ENCODE data around the gene DOCK7.

Gene DOCK7

GRCh38 chr1:62593825-62594394, 94.3 kb downstream of the DOCK7 start:
- Histone ChIP-seq H3K4me3 (no peak overlapping the region), H3K36me3 (no peaks in the 10 kb centered on the region), H3K27me3 (no peaks in the 10 kb centered on the region), H3K9me3 (no peaks in the 10 kb centered on the region), H3K4me1 (peaks cover 0 to 42% (median 8%) of the 10 kb centered on the region in 4 donors), H3K27ac (peak overlapping the region in 1 of 2 donors; percentile 9)
- no peak for TF ChIP-seq CTCF (IDR thresholded peaks at IDR 0.05)
- no peak for DNase-seq
- intact Hi-C loops (cut with DNase I; ENCODE audit: low total_unique reads): no loop called here

GRCh38 chr1:62590970-62591368, 97.2 kb downstream of the DOCK7 start:
- Histone ChIP-seq H3K4me3 (no peak overlapping the region), H3K36me3 (peaks cover 0 to 4% (median 3%) of the 10 kb centered on the region in 3 donors), H3K27me3 (no peaks in the 10 kb centered on the region), H3K27ac (no peak overlapping the region), H3K4me1 (peaks cover 0 to 19% (median 8%) of the 10 kb centered on the region in 4 donors), H3K9me3 (no peaks in the 10 kb centered on the region)
- no peak for DNase-seq
- no peak for TF ChIP-seq CTCF (IDR thresholded peaks at IDR 0.05)
- intact Hi-C loops (cut with DNase I; ENCODE audit: low total_unique reads): no loop called here

GRCh38 chr1:62590255-62590969, 97.8 kb downstream of the DOCK7 start:
- no peak overlapping the region for H3K4me3 ChIP-seq
- H3K36me3 ChIP-seq: peaks cover 0 to 5% (median 4%) of the 10 kb centered on the region in 3 donors
- peaks cover 0 to 19% (median 8%) of the 10 kb centered on the region in 4 donors for H3K4me1 ChIP-seq
- intact Hi-C loops (cut with DNase I; ENCODE audit: low total_unique reads): no loop called here
- no peak for DNase-seq
- TF ChIP-seq CTCF (IDR thresholded peaks at IDR 0.05): no peak
- no peaks in the 10 kb centered on the region for H3K27me3 ChIP-seq
- H3K9me3 ChIP-seq: no peaks in the 10 kb centered on the region
- H3K27ac ChIP-seq: no peak overlapping the region

GRCh38 chr1:62589321-62589720, 98.9 kb downstream of the DOCK7 start:
- Histone ChIP-seq H3K36me3 (peaks cover 0 to 5% (median 4%) of the 10 kb centered on the region in 3 donors), H3K4me1 (peaks cover 0 to 13% (median 7%) of the 10 kb centered on the region in 4 donors), H3K27me3 (no peaks in the 10 kb centered on the region), H3K27ac (no peak overlapping the region), H3K4me3 (no peak overlapping the region), H3K9me3 (no peaks in the 10 kb centered on the region)
- no peak for TF ChIP-seq CTCF (IDR thresholded peaks at IDR 0.05)
- no peak for DNase-seq
- intact Hi-C loops (cut with DNase I; ENCODE audit: low total_unique reads): no loop called here

- no peak overlapping the region for H3K4me3 ChIP-seq
- H3K4me1 ChIP-seq: peaks cover 0 to under 1% (median 0%) of the 10 kb centered on the region in 4 donors
- intact Hi-C loops (cut with DNase I; ENCODE audit: low total_unique reads): no loop called here
- peaks cover 0 to 8% (median 4%) of the 10 kb centered on the region in 3 donors for H3K36me3 ChIP-seq
- H3K27ac ChIP-seq: no peak overlapping the region
- H3K9me3 ChIP-seq: no peaks in the 10 kb centered on the region
- DNase-seq: no peak
- no peak for TF ChIP-seq CTCF (IDR thresholded peaks at IDR 0.05)
- no peaks in the 10 kb centered on the region for H3K27me3 ChIP-seq
These were observed 100.2 kb downstream of the DOCK7 start for GRCh38 chr1:62588000-62588399.
